ENCODE data around the gene PPOX.

PPOX gene

DNA sequence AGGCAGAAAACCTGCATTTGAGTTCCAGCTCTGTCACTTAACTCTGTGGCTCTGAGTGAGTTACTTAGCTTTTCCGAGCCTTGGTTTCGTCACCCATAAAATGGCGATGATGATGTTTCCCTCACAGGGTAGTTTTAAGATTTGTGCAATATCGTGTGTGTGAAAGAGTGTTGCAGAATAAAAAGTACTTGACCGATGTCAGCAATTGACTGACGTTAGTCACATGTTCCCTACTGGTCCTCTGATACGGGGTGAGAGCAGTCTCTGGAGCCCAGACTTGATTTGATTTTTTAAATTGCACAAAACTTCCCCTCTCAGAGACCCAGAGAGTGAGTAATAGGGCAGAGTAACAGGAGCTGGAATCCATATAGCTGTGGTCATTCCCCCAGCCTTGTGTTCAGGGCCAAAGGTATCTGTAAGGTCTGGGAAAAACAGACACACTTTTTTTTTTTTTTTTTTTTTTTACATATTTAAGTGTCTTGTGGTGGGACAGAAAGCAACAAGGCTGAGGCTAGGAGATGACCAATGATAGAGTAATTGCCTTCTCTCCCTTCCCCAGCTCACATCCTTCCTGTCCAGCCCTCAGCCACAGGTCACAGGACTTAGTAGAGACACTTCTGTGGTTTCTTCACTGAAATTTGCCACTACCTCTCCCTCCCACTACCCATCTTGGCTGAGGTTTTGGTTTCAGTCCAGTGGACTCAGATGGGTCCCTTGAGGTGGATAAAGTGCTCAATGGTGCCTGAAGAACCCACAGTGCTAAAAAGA lies 50.9 kb downstream of the PPOX start:
- Mint-ChIP-seq H3K9me3 (no peaks in the 10 kb centered on the region), H3K36me3 (peaks cover 15% of the 10 kb centered on the region), H3K4me3 (peak overlapping the region; percentile 71), H3K27me3 (no peaks in the 10 kb centered on the region), H3K27ac (peak overlapping the region; percentile 2), H3K4me1 (peaks cover 60% of the 10 kb centered on the region)

GRCh38 chr1:161217831-161218230 lies 51.6 kb downstream of the PPOX start:
- Mint-ChIP-seq H3K27ac (peak overlapping the region; percentile 83), H3K27me3 (no peaks in the 10 kb centered on the region), H3K36me3 (peaks cover 15% of the 10 kb centered on the region), H3K9me3 (no peaks in the 10 kb centered on the region), H3K4me3 (no peak overlapping the region), H3K4me1 (peaks cover 62% of the 10 kb centered on the region)

DNA sequence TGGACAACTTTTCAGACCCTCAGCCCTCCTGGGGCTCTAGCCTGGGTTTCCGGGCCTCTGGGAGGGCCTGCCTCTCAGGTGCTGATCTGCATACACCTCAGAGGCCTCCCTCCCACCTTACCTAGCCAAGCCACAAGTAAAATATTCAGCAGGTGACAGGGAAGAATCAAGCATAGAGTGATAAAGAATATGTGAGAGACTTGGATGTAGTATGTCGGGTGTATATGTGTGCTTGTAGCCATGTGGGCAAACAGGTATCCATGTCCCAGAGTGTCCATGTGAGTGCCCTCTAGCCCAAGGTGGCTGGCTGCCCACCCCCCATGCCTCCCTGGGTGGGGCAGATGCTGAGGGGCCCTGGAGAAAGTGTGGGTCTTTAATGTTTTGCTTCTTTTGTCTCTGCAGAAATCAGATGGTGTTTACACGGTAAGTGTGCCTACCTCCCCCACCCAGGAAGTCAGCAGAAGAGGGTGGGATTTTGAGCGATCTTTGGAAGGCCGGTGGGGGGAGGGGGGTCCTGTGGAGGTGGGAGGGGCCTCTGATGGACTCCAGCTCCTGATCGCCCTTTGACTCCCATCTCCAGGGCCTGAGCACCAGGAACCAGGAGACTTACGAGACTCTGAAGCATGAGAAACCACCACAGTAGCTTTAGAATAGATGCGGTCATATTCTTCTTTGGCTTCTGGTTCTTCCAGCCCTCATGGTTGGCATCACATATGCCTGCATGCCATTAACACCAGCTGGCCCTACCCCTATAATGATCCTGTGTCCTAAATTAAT lies 52.3 kb downstream of the PPOX start:
- H3K36me3 Mint-ChIP-seq, result peaks cover 12% of the 10 kb centered on the region
- peaks cover 63% of the 10 kb centered on the region for H3K4me1 Mint-ChIP-seq
- H3K27me3 Mint-ChIP-seq, result no peaks in the 10 kb centered on the region
- peak overlapping the region; percentile 83 for H3K27ac Mint-ChIP-seq
- H3K4me3 Mint-ChIP-seq, result peak overlapping the region; percentile 44
- no peaks in the 10 kb centered on the region for H3K9me3 Mint-ChIP-seq

DNA sequence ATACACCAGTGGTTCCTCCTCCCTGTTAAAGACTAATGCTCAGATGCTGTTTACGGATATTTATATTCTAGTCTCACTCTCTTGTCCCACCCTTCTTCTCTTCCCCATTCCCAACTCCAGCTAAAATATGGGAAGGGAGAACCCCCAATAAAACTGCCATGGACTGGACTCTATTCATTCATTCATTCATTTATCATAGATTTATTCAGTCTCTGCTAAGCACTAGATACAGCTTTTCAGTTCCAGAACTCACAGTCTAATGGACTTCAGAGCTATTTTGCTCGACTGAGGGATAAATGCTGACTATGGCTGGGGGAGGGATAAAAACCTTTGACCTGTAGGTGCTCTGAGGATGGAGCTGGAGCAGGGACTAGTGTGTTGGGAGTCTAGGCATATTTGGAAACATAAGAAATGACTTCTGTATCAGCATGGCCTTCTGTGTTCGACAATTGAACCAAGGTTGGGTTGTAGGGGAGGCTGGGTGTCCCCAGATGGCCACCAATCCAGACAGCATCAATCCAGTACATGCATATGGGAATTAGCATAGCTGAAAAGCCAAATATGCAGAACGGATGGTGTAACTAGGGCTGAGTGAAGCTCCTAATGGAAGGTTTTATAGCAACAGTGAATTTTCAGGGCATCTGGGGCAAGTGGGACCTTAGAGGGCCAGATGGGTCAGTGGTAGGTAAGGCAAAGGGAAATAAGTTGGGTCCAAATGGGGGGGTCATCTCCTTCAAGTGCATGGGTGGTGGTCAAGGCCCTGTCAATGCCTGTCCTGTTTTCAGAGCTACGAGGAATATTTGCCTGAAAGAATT lies 53.1 kb downstream of the PPOX start:
- Mint-ChIP-seq H3K4me1 (peaks cover 69% of the 10 kb centered on the region), H3K36me3 (peaks cover 6% of the 10 kb centered on the region), H3K27ac (peak overlapping the region; percentile 83), H3K9me3 (no peaks in the 10 kb centered on the region), H3K4me3 (no peak overlapping the region), H3K27me3 (no peaks in the 10 kb centered on the region)

DNA sequence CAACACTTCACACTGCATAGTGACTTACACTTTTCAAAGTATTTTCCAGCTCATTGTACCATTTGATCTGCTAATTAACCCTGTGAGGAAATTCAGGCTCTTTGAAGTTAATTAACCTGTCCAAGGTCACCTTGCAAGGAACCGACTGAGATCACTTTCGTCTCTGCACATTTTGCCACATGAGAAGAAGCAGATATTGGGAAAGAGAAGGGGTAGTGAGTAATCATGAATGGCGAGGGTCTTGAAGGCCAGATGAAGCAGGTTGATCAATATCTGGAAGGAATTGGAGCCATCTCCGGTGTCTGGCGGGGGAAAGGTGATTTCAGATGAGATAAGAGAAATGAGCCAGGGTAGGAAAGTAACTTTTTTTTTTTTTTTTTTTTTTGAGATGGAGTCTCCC lies 53.8 kb downstream of the PPOX start:
- no peaks in the 10 kb centered on the region for H3K9me3 Mint-ChIP-seq
- no peak overlapping the region for H3K4me3 Mint-ChIP-seq
- peaks cover 63% of the 10 kb centered on the region for H3K4me1 Mint-ChIP-seq
- no peaks in the 10 kb centered on the region for H3K27me3 Mint-ChIP-seq
- no peak overlapping the region for H3K27ac Mint-ChIP-seq
- H3K36me3 Mint-ChIP-seq, result peaks cover 2% of the 10 kb centered on the region

Data from activated naive CD4-positive, alpha-beta T cell treated with anti-CD3 and anti-CD28 coated beads, Interleukin-2, amount 50 U/mL, for 24 hours (primary cell).